ENCODE measurements around the gene IQSEC1.

IQSEC1 gene

DNA sequence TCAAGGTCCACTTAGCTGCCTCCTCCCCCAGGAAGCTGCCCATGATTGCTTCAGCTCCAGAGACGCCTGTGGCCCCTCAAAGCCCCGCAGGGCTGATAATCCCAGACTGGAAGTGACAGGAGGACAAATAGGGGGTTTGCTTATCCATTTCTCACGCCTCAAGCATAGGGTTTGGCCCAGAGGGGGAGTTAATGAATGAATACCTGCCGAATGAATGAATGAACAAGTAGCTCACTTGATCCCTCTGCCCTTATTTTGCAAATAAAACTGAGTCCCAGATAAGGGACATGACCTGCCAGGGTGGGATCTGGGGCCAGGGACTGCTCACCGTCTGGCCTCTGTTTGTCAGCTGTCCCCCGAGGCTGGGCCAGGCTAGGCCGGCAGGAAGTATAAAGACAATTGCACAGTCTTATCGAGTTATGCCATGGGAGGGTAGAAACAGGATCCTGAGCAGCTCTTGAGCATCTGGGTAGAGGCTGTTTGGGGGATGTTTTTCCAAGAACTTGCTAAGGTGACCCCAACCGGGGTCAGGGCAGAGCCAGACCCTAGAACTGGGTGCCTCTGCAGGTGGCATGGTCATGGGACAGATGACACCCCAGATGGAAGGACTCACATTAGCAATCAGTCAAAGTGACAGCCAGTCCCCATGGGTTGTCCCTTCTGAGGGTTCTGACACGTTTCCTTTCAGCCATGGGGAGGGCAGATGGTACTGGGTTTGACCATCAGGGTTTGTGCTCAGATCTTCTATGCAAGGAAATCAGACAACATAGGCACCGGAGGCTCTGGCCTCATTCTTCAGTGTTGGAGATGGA, 45.0 kb downstream of the IQSEC1 start:
- no peak for DNase-seq (ENCODE audit: low read depth in 2 of 2)

DNA sequence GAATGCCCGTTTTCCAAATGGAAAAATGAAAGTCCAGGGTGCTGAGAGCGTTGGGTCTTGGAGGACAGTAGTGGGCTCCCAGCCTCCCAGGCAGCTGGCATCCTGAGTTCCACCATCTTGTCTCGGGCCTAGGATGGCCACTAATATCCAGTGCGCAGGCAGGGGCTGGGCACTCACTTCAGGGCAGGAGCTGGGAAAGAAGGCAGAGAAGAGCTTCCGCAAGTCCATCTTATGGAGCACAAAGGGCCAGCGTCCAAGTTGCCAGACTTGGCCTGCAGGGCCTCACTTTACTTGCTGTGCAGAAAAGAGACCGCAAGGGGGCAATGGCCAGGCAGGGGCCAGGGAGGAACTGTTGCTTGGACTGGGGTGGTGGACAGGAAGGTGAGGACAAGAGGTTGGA, 46.1 kb downstream of the IQSEC1 start:
- DNase-seq (ENCODE audit: low read depth in 2 of 2), result no peak

DNA sequence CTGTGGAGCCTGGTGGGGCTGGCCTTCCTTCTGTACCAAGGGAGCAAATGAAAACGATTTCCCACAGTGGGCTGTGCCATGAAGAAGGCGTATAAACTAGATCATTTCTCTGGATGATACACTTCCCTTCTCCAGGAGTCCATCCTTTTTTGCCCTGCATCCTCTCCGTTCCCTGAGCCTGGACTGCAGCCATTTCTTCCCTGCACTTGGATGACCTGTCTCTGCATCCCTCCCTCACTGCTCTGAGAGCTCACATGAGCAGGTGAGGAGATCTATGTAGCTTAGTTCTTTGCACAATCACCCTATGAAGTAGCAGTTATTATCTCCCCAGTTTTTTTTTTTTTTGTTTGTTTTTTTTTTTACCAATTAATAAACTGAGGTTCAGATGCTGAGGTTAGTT, 46.7 kb downstream of the IQSEC1 start:
- no peak for DNase-seq (ENCODE audit: low read depth in 2 of 2)

DNA sequence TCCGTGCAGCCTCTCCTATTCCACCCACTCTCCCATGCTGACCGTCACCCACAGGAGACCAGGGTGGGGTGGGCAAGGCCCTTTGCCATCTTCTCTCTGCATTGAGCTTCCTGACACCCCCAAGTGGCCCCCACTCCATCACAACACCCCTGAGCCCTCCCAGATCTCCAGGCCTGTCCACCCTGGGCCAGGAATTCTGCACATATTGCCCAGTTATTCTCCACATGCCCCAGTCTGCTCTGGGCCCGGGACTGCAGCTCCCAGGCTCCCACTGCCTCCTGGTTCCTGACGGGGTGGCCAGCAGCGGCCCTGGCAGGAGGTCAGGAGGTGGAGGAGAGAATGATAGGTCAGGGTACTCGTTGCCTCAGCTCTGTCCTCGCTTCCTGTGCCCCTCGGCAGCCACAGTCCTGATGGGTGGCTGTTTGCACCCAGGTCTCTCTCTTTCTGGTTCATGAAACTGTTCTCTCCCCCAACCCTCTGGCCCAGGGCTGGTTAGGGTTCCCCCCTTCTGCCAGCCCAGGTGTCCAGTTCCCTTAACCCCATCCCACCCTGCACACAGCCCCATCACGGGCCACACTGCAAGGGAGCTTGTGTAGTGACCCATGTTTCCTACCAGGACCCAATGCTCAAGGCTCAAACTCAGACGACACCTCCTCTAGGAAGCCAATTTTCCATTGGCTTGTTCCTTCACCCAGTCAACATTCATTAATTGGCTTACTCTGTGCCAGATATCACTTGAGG, 47.3 kb downstream of the IQSEC1 start:
- no peak for DNase-seq (ENCODE audit: low read depth in 2 of 2)

DNA sequence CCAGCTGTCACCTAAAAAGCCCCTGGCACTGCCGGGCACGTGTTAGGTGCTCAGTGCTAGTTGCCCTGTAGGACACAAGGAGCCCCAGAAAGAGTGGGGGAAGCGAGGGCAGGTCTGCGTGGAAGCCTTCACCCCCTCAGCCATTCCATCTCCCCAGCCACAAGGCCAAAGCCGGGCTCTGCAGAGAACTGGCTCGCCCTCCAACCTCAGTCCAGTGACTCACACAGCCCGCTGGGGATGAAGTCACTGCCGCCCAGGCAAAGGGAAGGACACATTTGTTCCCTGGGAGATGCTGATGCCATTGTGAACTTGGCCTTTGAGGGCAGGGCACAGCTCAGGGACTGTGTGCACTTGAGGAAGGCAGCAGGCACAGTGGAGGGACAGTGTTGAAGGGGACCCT, 48.1 kb downstream of the IQSEC1 start:
- DNase-seq (ENCODE audit: low read depth in 2 of 2), result no peak

DNA sequence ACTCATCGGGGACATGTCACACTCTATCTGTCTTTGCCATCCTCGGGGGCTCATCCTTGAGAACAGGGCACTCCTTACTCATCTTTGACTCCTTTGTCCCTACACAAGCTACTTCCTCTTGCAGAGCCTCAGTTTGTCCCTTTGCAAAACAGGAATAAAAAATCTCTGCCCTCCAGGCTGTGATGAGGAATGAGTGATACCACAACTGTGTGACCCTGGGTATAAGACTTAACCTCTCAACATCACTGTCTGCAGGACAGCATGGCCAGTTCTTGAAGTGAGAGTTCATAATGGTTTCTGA, 48.5 kb downstream of the IQSEC1 start:
- DNase-seq (ENCODE audit: low read depth in 2 of 2), result no peak

DNA sequence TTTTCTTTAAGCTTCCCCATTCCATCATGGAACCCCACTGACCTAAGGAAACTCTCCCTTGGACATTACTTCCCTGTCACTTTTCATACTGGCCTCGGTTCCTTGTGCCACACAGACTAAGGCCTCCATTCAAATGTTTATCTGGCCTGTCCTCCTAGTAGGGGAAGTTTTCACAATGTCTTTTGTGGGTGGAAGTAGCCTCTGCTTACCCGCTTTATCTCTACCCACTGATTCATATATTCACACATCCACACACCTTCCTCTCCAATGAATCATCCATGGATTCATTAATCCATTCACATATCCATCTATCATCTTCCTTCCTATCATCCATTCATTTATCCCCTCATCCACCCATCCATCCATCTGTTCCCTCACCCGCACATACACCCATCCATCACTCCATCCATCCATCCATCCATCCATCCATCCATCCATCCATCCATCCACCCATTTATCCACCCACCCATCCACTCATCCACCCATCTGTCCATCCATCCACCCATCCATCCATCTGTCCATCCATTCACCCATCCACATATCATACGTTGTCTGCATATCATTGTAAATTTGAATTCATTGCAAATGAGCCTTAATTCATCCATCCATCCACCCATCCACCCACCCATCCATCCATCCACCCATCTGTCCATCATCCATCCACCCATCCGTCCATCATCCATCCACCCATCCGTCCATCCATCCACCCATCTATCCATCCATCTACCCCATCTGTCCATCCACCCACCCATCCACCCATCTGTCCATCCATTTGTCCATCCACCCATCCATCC, 49.1 kb downstream of the IQSEC1 start:
- no peak for DNase-seq (ENCODE audit: low read depth in 2 of 2)

DNA sequence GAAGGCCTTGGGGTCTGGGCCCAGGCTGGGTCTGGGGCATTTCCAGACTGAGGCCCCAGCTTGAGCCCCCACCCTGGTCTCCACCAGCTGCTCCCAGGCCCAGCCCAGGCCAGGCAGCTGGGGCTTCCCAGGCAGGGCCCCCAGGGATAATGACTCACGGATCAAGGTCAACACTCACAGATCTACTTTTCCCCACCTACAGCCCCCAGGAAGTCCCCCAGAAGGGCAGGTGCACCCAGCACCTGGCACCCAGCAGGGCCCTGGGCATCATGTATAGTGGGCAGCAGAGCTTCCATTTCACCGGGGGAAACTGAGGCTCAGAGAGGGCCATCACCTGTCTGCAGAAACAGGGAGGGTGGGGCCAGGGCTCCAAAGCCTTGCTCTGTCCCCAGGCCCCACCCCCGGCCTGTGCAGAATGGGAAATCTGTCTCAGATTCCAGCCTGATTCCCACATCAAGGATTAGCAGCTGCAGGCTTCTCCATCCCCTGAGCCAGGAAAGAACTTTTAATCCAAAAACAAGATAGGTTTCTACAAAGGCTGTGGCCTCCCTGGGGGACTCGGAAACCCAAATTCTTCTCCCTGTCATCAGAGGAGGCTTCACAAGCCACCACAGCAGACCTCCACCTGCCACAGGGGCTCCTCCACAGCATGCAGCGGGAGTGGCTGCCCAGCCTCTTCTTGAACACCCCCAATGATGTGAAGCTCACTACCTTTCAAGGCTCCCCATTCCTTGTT, 49.8 kb downstream of the IQSEC1 start:
- no peak for DNase-seq (ENCODE audit: low read depth in 2 of 2)

DNA sequence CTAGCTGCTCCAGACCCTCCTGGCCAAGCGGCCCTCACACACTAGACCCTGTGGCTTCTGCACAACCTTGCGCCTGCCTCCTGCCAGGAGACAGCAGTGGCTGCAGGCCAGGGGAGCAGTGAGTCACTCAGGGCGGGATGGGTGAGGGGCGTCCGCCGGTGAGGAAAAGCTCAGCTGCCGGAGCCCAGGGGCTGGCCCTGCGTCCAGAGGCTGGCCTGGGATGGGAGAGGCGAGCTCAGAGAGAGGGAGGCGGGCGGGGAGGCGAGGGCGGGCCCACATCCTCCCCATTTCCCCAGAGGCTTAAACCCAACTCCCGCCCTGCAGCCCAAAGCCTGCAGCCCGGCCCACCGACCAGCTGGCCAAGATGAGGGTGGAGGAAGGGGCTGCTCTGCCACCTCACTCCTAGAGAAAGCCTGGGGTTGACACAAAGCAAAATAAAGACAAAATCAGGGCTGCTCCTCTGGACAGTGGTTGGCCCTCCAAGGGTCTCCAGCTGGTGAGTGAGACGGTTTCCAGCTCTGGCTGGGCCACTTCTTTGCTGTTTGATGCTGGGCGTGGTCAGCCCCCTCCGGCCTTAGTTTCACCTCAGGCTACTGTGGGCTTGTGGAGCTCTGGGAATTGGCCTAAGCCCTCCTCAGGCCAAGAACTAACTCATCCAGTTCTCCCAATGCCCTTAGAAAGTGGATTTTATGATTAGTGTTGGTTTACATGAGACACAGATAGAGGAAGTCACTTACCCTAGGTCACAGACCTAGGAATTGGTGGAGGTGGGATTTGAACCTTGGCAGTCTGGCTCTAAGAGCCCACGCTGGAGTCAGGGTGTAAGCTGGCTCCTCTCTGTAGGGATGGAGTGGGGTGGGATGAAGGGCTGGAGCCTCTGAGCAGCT, 50.6 kb downstream of the IQSEC1 start:
- no peak for DNase-seq (ENCODE audit: low read depth in 2 of 2)

DNA sequence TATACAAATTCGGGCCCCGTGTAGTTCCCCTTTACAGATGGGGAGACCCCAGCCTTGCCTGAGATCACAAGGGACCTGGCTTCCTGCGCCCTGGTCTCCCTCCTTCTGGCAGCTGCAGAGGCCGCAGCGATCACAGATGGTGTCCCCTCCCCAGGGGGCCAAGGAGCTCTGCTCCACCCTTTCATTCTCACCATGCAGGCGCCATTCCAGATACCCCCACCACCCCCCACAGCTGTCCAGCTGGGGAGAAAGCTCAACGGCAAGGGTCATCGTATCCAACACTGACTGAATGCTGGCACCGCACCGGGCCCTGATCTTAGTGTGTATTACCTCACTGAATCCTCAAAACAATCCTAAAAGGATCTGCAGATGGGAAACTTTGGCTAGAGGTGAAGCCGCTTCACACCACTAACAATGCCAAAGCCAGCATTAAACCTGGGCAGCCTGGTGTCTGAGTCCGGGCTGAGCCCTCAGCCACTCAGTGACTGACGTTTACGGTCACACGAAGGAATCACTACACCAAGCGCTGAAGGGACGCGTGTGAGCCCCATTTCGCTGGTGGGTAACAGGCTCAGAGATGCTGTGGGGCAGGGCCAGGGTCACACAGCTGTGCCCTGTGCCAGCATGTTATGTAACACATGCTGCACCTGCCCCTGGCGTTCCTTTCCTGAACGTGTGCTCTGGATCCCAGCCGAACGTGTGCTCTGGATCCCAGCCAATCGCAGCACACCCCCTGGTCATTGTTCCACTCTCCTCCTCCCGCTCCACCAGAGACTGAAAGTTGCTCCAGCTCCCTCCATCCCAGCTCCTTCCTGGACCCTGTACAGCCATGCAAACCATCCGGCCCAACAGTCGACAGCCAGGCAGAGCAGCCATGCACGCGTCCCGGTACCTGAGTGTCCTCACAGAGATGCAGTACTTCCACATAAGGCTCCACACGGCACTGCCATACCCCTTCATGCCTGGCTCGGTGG, 51.8 kb downstream of the IQSEC1 start:
- no peak for DNase-seq (ENCODE audit: low read depth in 2 of 2)

DNA sequence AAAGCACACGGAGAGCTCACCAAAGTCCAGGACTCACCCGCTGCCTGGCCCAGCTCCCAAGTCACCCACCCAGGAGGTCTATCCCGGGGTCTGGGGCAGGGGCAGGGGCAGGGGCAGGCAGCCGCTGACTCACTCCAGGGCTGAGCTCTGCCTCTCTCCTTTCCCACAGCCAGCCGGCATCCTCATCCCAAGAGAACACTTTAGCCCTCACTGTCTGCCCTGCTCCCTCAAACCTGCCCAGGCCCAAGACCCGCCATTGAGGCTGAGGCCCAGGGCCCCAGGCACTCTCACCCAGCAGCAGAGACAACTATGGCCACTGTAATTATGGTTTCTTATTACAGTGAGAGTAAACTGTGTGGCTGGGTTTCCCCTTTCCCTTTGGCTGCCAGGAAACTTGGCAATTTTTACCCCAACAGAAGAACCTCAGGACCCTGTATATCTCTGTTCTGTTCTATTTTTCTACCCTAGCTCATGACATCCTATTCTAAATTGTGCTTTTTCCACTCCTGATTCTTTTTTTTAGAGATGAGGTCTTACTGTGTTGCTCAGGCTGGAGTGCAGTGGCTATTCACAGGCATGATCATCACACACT, 53.0 kb downstream of the IQSEC1 start:
- DNase-seq (ENCODE audit: low read depth in 2 of 2), result no peak

DNA sequence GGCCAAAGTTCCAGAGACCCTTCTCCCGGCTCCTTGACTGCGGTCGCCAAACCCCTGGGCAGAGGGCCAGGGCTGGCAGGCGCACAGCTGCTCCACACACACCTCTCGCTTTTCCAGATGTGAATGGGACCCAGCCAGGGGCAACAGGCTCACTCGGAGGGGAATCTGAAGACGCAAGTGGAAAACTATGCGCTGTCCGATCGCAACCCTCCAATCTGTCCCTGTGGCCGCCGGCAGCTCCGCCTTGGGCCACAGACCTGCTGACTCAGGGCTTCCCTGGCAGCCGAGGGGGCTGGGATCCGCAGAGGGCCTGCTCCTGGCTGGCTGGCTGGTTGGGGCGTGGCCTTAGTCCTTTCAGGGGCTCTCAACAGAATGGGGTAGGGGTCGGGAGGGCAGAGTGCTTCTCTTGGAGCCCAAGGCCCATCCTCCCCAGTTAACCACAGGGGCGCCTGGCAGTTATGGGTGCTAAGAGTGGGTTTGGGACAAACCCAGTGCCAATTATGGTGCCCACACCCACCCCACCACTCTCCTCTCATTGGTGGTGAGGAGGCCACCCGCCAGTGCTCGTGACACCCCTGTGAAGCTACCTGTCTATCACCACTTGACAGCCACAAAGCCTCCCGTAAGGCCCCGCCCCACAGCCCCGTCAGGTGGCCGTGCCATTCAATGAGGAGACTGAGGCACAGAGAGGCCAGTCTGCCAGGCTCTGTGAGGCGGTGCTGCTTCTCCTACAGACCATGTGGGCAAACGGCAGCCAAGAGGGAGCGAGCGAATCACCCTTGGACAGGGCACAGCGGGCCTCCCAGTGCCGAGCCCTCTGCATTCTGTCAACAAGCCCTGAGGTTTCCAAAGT, 53.8 kb downstream of the IQSEC1 start:
- no peak for DNase-seq (ENCODE audit: low read depth in 2 of 2)

DNA sequence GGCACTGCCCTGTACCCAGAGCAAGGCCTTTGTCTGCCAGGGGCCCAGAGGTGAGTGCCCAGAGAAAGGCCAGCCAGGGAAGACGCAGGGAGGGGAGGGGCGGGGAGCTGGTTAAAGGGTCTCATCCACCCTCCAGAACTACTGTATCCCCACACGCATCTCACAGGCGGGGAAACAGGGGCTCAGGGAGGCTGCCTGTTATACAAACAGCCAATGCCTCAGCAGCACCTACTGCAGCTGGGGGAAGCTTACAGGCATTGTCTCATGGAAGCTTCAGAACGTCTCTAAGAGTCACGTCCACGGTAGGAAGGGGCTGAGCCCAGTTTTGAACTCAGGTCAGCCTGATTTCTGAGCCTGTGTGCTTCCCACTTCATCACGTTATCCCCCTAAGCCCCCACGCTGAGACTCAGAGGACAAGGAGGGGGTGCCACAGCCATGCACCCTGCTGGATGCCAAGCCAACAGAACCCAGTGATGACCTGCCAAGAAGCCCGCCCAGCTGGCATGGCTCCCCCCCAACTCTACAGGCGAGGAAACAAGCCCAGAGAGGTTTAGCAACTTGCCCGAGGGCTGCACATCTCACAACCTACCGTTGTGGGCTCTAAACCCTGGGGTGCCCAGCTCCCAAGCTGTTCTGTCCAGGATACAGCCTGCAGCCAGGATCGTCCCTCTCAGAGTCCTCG, 54.5 kb downstream of the IQSEC1 start:
- no peak for DNase-seq (ENCODE audit: low read depth in 2 of 2)

DNA sequence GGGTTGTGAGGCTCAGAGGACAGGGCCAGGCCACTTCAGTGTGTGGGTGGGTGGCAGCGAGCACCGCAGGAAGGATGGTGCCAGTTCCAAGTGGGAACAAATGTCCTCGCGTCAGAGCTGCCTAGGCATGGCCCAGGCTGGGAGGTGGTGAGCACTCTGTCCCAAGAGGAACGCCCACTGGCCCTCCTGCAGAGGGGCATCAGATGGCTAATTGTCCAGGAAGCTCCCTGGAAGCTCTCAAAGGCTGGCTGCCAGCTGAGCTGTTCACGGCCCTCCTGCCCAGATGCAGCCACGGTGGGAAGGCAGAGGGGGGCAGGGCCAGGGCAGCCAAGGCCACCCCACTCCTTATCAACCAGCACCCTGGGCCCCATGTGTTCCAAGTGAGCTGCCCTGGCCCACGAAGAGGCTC, 55.2 kb downstream of the IQSEC1 start:
- no peak for DNase-seq (ENCODE audit: low read depth in 2 of 2)

DNA sequence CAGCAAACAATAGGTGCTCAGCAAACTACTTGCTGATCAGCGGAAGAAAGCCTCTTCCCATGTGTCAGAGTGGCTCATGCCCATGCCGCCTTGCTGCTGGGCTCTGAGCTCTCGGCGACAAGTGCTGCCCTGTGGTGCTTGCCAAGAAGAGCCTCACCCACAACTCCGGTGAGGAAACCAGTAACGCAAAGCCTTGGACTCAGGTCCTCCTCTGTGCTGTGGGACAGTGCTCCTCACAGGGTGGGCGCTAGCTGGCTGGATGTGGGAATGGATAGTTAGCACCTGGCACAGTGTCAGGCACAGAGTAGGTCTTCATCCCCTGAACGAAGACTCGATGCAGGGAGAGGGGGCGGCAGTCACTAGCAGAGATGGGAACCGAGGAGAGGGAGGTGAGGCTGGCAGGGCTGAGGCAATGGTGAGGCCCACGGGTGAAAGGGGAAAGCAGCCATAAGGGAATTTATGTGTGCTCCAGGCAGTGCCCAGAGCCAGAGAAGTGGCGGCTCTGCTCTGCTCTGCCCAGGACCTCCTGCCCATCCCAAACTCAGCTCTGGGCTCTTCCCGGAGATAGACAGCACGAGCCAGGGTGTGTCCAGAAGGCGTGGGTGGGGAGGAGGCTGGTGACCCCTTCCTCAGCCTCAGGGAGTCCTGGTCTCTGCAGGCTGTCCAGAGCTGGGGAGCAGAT, 55.7 kb downstream of the IQSEC1 start:
- DNase-seq (ENCODE audit: low read depth in 2 of 2), result no peak

DNA sequence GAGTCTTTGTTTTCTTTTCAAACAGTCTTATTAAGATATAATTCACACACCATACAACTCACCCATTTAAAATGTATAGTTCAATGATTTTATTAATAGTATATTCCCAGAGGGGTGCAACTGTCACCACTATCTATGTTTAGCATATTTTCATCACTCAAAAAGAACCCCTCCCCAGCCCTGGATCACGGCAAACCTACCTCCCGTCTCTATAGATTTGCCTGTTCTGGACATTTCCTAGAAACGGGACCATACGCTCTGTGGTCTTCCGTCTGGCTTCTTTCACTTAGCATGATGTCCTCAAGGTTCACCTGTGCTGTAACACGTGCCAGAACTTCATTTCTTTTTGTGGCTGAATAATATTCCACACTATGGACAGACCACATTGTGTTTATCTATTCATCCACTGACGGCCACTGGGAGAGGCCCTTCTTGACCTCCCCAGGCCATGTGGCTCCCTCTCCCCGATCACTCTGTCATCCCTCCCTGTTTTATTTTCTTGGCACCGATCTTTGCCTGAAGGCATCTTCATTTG, 56.4 kb downstream of the IQSEC1 start:
- DNase-seq (ENCODE audit: low read depth in 2 of 2), result no peak

Data from stimulated activated CD4-positive, alpha-beta T cell treated with anti-CD3 and anti-CD28 coated beads, Interleukin-12 subunit alpha, Interleukin-12 subunit beta, amount 100 ng/mL, for 24 hours (primary cell).